ENCODE measurements around the gene PAPPA.

PAPPA gene

DNA sequence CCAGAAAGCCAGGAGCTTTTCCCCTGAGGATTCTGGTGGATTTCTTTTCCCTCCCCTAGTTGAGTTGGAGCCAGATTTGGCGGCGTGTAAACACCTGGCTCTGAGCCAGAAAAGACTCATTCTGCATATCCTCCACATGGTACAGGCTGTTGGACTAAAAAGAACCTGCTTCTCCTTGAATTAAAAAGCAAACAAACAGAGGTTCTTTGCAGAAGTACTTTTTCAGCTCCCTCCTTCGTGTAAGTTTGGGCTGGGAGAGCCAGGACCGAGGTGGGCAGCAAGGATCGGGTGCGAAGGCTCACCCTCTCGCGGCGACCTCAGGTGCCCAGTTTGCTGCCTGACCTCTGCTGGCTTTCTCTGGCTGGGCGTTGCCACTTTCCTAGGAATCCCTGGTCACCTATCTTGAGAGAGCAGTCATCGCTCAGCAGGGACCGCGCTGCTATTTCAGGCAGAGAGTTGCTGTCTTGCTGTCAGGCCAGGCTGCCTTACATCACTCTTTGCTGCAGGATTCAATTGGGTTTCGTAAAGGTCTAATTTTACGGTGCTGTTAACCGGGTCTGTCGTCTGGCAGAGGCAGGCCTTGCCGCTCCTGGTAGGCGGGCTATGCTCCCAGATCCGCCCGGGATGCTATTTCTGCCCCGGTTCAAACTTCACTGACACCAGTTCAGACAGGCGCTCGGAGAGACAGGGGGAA is 3.2 kb downstream of the PAPPA start:
- TF ChIP-seq, protein P1, sequence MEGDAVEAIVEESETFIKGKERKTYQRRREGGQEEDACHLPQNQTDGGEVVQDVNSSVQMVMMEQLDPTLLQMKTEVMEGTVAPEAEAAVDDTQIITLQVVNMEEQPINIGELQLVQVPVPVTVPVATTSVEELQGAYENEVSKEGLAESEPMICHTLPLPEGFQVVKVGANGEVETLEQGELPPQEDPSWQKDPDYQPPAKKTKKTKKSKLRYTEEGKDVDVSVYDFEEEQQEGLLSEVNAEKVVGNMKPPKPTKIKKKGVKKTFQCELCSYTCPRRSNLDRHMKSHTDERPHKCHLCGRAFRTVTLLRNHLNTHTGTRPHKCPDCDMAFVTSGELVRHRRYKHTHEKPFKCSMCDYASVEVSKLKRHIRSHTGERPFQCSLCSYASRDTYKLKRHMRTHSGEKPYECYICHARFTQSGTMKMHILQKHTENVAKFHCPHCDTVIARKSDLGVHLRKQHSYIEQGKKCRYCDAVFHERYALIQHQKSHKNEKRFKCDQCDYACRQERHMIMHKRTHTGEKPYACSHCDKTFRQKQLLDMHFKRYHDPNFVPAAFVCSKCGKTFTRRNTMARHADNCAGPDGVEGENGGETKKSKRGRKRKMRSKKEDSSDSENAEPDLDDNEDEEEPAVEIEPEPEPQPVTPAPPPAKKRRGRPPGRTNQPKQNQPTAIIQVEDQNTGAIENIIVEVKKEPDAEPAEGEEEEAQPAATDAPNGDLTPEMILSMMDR (IDR thresholded peaks at IDR 0.05; ENCODE audit: low read depth, low read length, missing control alignments), result no peak
- H3K4me3 ChIP-seq (replicated peaks; ENCODE audit: low read depth, low read length), result peak overlapping the region; percentile 69
- peak; percentile 59 for DNase-seq (ENCODE audit: extremely low read depth, low read depth)

GRCh38 chr9:116157436-116158138 is 4.0 kb downstream of the PAPPA start:
- TF ChIP-seq, protein P1 (IDR thresholded peaks at IDR 0.05; ENCODE audit: low read depth, low read length, missing control alignments), result no peak
- H3K4me3 ChIP-seq (replicated peaks; ENCODE audit: low read depth, low read length), result peak overlapping the region; percentile 69
- DNase-seq (ENCODE audit: extremely low read depth, low read depth), result no peak

- H3K4me3 ChIP-seq (replicated peaks; ENCODE audit: low read depth, low read length), result no peak overlapping the region
- TF ChIP-seq, protein P1 (IDR thresholded peaks at IDR 0.05; ENCODE audit: low read depth, low read length, missing control alignments), result no peak
- no peak for DNase-seq (ENCODE audit: extremely low read depth, low read depth)
Measured at GRCh38 chr9:116160676-116161571, 7.3 kb downstream of the PAPPA start.

- no peak overlapping the region for H3K4me3 ChIP-seq (replicated peaks; ENCODE audit: low read depth, low read length)
- no peak for DNase-seq (ENCODE audit: extremely low read depth, low read depth)
- TF ChIP-seq, protein P1 (IDR thresholded peaks at IDR 0.05; ENCODE audit: low read depth, low read length, missing control alignments), result no peak
Measured at GRCh38 chr9:116162241-116162781, 8.7 kb downstream of the PAPPA start.

- TF ChIP-seq, protein P1 (IDR thresholded peaks at IDR 0.05; ENCODE audit: low read depth, low read length, missing control alignments), result peak; percentile 28
- no peak overlapping the region for H3K4me3 ChIP-seq (replicated peaks; ENCODE audit: low read depth, low read length)
- no peak for DNase-seq (ENCODE audit: extremely low read depth, low read depth)
Measured at GRCh38 chr9:116163293-116164055, 9.9 kb downstream of the PAPPA start.

DNA sequence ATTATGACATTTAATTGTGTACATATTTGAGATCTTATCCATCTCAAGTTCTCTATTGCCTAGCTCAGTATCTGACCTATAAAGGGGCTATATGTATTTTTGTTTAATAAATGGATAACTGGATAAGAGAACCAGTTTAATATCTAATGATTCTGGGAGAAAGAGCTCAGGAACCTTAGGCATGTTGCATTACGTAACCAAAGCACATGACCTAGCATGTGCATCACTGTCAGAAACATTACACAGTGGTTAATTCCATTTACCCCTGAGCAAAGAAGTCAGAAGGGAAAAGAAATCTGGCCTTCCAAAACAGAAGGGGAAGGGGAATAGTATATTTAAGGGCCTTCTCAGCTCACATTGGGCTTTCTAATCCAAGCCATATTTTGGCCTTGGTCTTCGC is 12.3 kb downstream of the PAPPA start:
- no peak for DNase-seq (ENCODE audit: extremely low read depth, low read depth)
- TF ChIP-seq, protein P1 (IDR thresholded peaks at IDR 0.05; ENCODE audit: low read depth, low read length, missing control alignments), result no peak

More for the DNA sequence above, 12.3 kb downstream of the PAPPA start:
- H3K4me3 ChIP-seq (replicated peaks; ENCODE audit: low read depth, low read length), result no peak overlapping the region
